Kidney (tissue), 14 donors: Measurements from ENCODE around the gene ZNF91. TPM values are rescaled to one million over a fixed set of nuclear protein-coding genes. Genes with fewer than 3 reads are reported as not detected.

Experiments used
- DNase-seq, 5 donors: peaks; one replicate each; pipeline ENCODE4 v3.0.0-alpha.2; 2013 to 2020
- FAIRE-seq: peaks from 2 replicates; lab custom pipeline; 2012; peaks lifted over from hg19 to GRCh38; lab: Jason Lieb, UNC
- H3K27ac ChIP-seq, 2 donors: one replicate each; pipeline ENCODE4 v1.7.0; 2013; ENCODE audit warnings: low read depth in 2 of 2, low read length in 2 of 2, inconsistent platforms in 1 of 2
- H3K27me3 ChIP-seq: one replicate; pipeline ENCODE4 v1.7.1; 2013; ENCODE audit warnings: low read length, inconsistent platforms; ENCODE audit not compliant: control insufficient read depth, insufficient read depth
- H3K36me3 ChIP-seq, 3 donors: one replicate each; pipeline versions ENCODE4 v1.7.0 to v1.7.1; 2013; ENCODE audit warnings: low read length in 3 of 3, control low read depth in 1 of 3, inconsistent platforms in 1 of 3; ENCODE audit not compliant: insufficient read depth in 3 of 3, control insufficient read depth in 2 of 3
- H3K4me1 ChIP-seq, 3 donors: one replicate each; pipeline versions ENCODE4 v1.7.0 to v1.7.1; 2013; ENCODE audit warnings: low read length in 3 of 3, inconsistent platforms in 1 of 3, low read depth in 1 of 3; ENCODE audit not compliant: control insufficient read depth in 2 of 3, insufficient read depth in 2 of 3
- H3K4me3 ChIP-seq, 3 donors: one replicate each; pipeline versions ENCODE4 v1.7.0 to v1.8.1; 2013; ENCODE audit warnings: low read length in 3 of 3, control low read depth in 1 of 3, inconsistent platforms in 1 of 3
- H3K9ac ChIP-seq, 3 donors: one replicate each; pipeline versions ENCODE4 v1.7.0 to v1.7.1; 2013; ENCODE audit warnings: low read length in 3 of 3, control low read depth in 1 of 3, inconsistent platforms in 1 of 3
- H3K9me3 ChIP-seq, 3 donors: one replicate each; pipeline versions ENCODE4 v1.7.0 to v1.7.1; 2013; ENCODE audit warnings: low read length in 3 of 3, control low read depth in 1 of 3, inconsistent platforms in 1 of 3; ENCODE audit not compliant: control insufficient read depth in 2 of 3, insufficient read depth in 1 of 3
- CTCF ChIP-seq: IDR thresholded peaks from 3 replicates; pipeline ENCODE4 v1.5.1; 2012; ENCODE audit warnings: mild to moderate bottlenecking, moderate library complexity, borderline replicate concordance; ENCODE audit not compliant: insufficient read depth; ENCODE audit errors: extremely low read depth
- intact Hi-C: fragments of 100-400 bp; cut with DNase I; formaldehyde crosslinking; loops from one replicate; pipeline ENCODE4 v1.11.1; 2022
- polyA plus RNA-seq: library from polyadenylated mRNA; stranded (reverse); fragments of 350-450 nt; fragmentation: Illumina TruSeq; extraction: RNeasy Lipid Tissue Mini Kit (QIAGEN cat#74804); gene quantifications from one replicate; pipeline ENCODE4 v1.2.3, GENCODE V29; 2014; ENCODE audit warnings: low read depth, low replicate concordance; ENCODE audit not compliant: insufficient read depth
- total RNA-seq: library from RNA; stranded (reverse); fragmentation: NEBNext Ultra II Directional; extraction: Animal tissue kit (Norgen Biotek cat#: 25700); gene quantifications from one replicate; pipeline ENCODE4 v1.2.1, GENCODE V29; 2021
- donor health status: control.
- donor health status: control.
- donor health status: control.
- donor health status: control.
- donor health status: control.
- donor health status: DM: yes; HTN: yes; CAD: no.
- donor health status: Normal renal cell carcinoma (clear cell type).

ZNF91 gene
- total and polyA plus RNA-seq, 2 donors from 2014 or later, result 16.3 to 68.5 TPM

DNA sequence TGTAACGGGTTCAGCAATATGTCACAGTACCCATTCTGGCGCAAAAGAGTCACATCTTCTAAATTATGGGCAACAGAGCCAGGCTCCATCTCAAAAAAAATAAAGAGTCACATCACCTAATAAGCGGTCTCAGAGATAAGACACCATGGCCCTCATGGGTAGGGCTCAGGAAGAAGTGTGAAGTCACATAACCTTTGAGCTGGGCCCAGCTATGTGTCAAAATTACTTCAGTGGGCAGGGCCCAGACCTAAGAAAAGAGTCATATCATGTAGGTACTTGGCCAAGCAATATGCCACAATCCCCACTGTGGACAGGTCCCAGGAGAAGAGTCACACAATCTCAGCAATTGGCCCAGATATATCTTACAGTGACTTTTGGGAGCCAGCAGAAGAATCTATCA lies 11.4 kb upstream of the ZNF91 start:
- no peak overlapping the region for H3K9ac ChIP-seq
- H3K27me3 ChIP-seq, result no peaks in the 10 kb centered on the region
- DNase-seq (no peak), FAIRE-seq (no peak)
- TF ChIP-seq CTCF, result no peak
- H3K9me3 ChIP-seq, result no peaks in the 10 kb centered on the region
- H3K4me1 ChIP-seq, result no peaks in the 10 kb centered on the region
- H3K36me3 ChIP-seq, result no peaks in the 10 kb centered on the region
- no peak overlapping the region for H3K4me3 ChIP-seq
- H3K27ac ChIP-seq, result no peak overlapping the region
- intact Hi-C loops, result no loop called here

DNA sequence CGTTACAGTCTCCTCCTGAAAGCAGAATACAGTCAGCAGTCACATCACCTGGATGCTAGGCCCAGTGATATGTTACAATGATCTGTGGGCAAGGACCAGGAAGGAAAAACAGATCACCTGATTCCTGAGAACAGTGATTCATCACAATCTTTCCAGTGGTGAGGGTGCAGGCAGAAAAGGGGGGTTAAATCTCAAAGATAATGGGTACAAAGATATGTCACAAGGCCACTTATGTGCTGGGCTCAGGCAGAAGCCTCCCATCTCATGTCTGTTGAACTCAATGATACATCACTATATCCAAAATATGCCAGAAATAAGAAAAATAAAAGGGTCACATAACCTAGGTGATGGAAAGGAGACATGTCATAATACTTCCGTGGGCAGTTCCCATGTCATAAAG lies 10.8 kb upstream of the ZNF91 start:
- no peak overlapping the region for H3K9ac ChIP-seq
- H3K27me3 ChIP-seq, result no peaks in the 10 kb centered on the region
- H3K4me3 ChIP-seq, result no peak overlapping the region
- H3K27ac ChIP-seq, result no peak overlapping the region
- DNase-seq (no peak), FAIRE-seq (no peak)
- TF ChIP-seq CTCF, result no peak
- H3K36me3 ChIP-seq, result no peaks in the 10 kb centered on the region
- intact Hi-C loops, result no loop called here
- H3K9me3 ChIP-seq, result no peaks in the 10 kb centered on the region
- H3K4me1 ChIP-seq, result no peaks in the 10 kb centered on the region

DNA sequence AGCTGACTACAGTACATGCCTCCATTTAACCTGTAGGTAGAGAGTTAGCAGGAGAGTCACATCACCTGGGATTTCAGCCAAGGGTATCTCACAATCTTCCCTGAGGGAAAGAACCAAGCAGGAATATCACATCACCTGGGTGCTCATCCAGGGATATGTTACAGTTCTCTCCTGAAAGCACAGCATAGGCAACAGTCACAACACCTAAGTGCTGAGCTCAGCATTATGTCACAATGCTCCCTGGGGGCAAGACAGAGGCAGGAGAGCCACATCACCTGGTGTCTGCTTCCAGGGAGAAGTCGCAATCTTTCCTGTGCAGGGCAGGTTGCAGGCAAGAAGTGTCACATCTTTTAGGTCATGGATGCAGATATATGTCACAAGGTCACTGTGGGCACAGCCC lies 9.4 kb upstream of the ZNF91 start:
- Histone ChIP-seq H3K27ac (no peak overlapping the region), H3K27me3 (no peaks in the 10 kb centered on the region), H3K4me1 (no peaks in the 10 kb centered on the region), H3K36me3 (no peaks in the 10 kb centered on the region), H3K9me3 (no peaks in the 10 kb centered on the region), H3K4me3 (no peak overlapping the region), H3K9ac (no peak overlapping the region)
- TF ChIP-seq CTCF, result no peak
- intact Hi-C loops, result no loop called here
- no peak for FAIRE-seq
- no peak for DNase-seq
